ENCODE results near the gene MTREX.

Gene MTREX

DNA sequence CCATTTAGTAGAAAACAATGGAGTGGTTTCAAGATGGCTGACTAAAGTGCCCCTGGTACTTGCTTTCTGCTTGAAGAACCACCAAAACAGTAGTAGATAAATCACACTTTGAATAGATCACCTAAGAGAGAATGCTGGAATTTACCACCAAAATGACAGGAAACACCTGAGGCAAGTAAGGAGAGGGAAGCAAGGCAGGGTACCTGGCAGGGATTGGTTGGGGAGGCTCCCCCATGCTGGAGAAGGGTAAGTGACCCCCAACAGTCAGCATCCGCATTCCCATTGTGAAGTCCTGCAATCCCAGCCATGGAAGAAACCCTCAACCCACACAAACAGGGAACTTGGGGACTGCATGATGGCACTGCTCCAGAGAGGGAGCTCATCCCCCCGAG is 121.4 kb downstream of the MTREX start:
- no peak for DNase-seq (ENCODE audit: low read depth)

GRCh38 chr5:55429613-55430253 is 121.9 kb downstream of the MTREX start:
- no peak for DNase-seq (ENCODE audit: low read depth)

DNA sequence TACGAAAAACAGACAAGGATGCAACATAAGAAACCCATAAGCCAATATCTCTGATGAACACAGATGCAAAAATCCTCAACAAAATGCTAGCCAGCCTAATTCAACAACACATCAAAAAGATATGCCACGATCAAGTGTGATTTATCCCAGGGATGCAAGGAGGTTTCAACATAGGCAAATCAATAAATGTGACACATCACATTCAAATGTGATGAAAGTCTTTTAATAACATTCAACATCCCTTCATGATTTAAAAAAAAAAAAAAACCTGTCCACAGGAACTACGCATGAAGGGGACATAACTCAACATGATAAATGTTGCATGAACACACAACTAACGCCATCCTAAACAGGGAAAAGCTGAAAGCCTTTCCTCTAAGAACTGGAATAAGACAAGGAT is 124.8 kb downstream of the MTREX start:
- no peak for DNase-seq (ENCODE audit: low read depth)

DNA sequence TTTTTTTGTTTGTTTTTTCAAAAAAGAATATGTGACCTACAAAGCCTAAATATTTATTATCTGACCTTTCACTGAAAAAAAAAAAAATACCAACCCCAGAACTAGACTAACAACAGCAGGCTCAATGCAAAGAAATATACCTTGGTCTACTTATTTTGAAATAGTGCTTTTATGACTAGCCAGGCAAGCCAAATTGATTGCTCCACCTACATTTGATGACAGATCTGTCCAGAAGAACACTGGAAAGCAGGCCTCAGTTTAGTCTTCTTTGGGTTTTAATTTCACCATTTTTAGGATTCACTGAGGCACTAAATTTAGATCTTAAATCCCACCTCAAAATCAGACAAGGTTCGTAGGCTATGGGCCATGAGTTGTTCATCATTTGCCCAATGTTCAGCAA is 129.7 kb downstream of the MTREX start:
- DNase-seq (ENCODE audit: low read depth): peak; percentile 37

GRCh38 chr5:55437859-55438206 is 130.0 kb downstream of the MTREX start:
- no peak for DNase-seq (ENCODE audit: low read depth)

GRCh38 chr5:55438998-55439397 is 131.2 kb downstream of the MTREX start:
- peak; percentile 89 for DNase-seq (ENCODE audit: low read depth)

DNA sequence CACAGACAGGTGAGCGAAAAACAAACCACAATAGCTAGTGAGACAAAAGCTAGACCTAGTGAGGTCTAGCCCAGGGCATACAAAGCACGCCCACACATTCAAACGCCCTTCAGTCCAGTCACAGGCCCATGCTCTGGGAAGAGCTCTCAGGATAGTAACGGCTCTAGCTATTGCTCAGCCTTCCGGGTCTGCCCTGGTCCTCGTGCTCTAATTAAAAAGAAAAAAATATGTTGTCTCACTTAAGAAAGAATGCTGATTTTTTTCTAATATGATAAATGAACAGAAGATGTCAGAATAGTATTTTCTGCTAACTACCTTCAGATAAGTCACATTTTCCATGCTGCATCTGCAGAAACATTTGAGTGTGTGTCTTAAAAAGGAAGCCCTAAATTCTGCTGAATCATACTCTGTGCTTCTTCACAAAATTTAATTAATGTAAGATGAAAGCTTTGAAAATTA is 132.4 kb downstream of the MTREX start:
- peak; percentile 79 for DNase-seq (ENCODE audit: low read depth)

DNA sequence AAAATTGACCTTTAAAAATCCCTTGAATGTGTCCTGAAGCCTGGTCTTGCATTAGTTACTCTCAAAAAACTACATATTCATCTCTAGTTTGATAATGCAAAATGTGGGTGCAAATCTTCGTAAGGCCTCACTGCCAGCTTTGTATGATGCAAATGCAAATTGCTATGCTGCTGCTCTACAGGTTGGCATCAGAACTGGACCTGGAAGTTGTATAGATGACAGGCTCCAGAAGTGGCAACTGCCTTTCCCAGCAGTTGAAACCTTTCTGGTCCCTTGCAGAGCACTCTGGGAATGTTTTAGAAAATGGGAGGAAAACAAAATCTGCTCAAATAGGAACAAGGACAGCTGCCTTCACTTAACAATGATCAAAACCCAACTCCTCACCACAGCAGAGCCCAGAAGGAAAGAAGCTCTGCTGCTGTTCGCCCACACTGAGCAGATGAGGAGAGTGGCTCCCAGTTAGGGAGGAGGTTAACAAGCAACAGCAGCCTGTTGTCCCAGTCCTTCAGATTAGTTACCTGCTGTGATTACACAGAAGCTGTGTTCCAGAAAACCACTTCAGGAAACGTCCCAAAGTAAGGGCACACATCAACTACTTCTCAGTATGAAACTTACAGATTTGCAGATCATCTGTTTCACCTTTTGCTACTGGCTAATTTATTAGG is 133.4 kb downstream of the MTREX start:
- DNase-seq (ENCODE audit: low read depth): no peak

DNA sequence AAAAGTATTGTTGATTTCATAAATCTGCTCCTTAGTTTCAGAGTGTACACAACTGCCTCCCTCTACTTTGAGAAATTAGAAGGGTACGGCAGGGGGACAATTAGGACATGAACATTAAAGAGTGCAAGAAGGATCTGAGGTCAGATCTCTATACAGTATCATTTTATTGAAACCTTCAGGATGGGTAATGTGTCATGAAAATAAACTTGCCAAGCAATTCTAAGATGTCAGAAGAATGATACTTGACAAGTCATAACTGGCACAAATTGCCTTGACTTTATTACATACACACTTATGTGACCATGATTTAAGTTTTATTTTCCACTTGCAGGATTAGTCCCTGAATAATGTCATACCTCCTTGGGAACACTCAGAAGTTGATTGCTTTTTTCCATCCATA is 134.2 kb downstream of the MTREX start:
- no peak for DNase-seq (ENCODE audit: low read depth)

DNA sequence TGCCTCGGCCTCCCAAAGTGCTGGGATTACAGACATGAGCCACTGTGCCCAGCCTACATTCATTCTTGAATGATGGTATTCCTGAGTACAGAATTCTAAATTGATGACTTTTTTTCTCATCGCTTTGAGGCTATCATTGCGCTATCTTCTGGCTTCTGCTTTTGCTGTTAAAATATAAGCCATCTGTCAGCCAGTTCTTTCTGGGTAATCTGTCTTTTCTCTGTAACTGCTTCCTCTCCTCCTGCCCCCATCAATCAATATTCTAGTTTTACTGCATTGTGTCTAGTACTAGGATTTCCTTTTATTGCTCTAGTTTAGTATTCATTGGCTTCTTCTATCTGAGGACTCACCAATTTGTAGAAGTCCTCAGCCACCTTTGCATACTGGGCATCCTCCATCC is 138.0 kb downstream of the MTREX start:
- DNase-seq (ENCODE audit: low read depth): no peak

DNA sequence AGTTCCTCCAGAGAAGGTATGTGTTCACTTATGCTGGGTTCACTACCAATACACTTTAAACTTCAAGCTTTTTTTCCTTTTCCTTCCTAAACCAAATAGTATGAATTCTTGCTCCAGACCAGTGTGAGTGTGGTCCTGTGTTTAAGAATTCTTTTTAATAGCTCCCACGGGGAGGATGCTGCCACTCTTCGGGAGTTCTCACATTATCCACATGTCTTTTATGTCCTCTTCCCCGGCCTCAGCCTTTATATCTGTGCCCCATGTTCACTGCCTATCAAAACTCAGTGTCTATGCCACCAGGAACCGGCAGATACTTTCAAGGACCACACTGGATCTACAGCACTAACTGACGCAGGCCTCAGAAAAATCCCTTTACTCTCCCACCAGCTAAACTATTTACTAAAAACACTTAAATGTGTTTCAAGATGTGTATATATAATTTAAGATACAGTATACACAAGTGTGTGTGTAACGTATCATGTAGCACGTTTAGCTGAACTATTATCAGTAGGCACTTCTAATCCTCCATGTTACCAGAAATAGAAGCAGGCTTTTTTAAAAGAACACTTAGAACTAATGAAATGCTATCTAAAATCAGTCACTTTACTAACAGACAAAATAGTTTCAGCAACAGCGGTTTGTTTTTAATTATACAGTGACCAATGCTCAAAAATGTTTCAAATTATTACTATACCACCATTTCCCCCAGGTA is 139.0 kb downstream of the MTREX start:
- DNase-seq (ENCODE audit: low read depth): no peak

DNA sequence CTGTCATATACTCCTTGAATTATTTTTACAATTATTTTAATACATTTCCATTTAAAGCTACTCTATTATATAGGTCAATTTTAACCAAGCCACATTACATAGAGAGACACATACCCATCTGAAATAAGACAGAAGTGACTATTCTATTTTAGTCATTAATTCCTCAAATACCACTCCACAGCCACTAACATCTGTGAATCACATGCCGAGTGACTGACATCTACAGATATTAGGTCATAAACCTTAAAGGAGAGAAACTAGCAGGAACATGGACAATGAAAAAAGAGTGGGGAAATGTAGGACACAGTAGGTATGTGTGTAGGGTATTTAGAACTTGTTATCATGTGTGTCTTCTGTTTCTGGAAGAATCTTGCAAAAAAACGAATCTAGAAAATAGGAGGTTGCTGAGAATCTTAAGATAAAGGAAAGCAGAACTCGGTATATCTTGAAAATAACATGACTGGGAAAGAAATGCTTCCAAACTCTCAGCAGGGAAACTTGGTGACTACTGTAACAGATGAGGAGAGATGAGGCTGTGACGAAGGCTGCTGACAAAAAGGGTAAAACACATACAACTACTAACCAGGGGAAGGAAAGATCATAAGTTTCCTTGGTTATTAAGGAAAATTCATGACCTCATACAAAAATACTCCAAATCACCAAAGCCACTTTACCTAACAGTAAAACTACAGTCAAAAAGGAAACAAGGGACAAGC is 142.4 kb downstream of the MTREX start:
- peak; percentile 58 for DNase-seq (ENCODE audit: low read depth)

DNA sequence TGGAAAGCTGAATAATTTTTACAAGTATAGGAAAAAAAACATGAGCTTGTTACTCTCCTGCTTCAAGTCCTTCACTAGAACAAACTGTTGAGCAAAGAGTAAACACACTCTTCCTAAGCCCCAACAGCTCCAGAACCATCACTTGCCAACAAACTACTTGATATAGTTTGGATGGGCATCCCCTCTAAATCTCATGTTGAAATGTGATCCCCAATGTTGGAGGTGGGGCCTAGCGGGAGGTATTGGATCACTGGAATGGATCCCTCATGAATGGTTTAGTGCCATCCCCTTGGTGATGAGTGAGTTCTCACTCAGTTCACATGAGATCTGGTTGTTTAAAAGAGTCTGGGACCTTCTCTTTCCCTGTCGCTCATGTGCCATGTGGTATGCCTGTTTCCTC is 144.2 kb downstream of the MTREX start:
- DNase-seq (ENCODE audit: low read depth): no peak

DNA sequence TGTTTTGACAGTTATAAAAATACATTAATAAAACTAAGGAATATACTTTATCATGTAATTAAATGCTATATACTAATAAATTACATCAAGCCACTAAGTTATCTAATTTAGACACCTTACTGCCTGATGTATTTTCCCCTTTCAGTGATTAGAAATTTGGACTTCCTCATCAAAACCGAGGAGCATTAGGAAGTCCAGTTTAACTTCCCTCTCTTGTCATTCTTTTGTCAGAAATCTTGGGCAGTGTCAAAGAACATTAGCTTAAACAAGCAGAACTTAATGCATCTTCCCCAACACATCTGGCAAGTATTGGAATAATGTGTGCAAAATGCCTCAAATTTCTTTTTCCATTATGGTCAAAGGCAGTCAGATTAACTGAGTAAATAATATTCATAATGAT is 145.4 kb downstream of the MTREX start:
- DNase-seq (ENCODE audit: low read depth): no peak

DNA sequence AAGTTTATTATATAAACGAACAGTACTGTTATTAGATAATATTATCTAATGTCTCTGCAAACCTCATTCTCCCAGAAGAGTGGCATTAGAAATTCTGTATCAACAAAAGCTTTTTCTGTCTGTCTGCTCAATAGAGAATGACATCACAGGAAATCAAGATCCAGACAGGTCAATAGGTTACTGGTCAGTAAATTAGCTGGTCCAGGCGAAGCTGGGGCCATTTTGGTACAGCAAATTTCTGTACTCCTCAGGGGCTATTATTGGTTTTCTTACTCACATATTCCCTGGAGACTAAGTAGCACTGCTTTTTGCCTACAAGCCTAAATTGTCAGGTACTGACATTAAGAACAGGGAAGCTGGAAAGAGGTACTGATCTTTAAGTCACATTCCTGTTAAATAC is 146.5 kb downstream of the MTREX start:
- DNase-seq (ENCODE audit: low read depth): peak; percentile 37

DNA sequence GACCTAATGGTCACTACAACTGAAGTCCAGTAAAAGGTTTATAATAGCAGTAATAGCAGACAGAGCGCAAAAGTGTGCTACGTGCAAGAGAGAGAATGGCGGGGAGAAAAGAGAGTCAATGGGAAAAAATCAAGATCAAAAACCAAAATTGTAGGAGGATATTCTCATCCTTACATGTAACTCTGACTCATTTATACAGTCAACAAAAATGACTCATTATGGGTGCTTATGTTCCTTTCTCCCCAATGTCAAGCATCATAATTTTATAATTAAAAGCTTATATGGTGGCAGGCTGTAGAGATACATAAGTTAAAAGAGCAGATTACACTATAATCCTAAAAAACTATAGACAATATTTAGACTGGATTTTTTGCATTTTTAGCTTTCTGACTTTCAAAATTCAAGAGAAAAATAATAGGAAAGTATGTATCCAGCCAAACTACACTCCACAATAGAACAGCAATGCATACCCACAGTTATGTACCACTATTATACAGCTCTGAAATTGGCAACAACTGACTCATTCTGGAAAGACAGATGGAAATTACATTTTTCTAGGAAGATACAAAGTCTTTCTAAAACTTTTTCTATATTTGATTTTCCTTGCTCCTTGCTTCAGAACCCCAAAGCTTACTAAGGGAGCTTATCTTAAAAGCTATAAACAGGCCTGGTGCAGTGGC is 148.6 kb downstream of the MTREX start:
- peak; percentile 69 for DNase-seq (ENCODE audit: low read depth)

DNA sequence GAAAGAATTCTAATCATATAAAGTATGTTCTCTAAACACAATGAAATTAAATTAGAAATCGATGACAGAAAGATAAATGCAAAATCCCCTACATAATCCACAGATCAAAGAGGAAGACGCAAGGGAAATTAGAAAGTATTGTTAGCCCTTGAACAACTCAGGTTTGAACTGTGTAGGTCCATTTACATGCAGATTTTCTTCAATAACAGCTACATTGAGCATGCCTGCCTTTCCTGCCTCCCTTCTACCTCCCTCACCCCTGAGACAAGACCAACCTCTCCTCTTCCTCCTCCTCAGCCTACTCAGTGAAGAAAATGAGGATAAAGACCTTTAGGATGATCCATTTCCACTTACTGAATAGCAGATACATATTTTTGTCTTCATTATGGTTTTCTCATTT is 151.8 kb downstream of the MTREX start:
- no peak for DNase-seq (ENCODE audit: low read depth)

DNA sequence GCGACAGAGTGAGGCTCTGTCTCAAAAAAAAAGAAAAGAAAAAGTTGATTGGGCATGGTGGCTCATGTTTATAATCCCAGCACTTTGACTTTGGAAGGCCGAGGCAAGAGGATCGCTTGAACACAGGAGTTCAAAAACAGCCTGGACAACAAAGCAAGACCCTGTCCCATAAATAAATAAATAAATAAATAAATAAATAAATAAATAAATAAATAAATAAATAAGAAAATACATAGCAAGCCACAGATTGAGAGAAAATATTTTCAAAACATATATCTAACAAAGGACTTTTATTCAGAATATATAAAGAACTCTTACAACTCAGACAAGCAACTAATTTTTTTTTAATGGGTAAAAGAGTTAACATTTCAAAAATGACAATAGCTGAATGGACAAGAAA is 155.8 kb downstream of the MTREX start:
- no peak for DNase-seq (ENCODE audit: low read depth)

GRCh38 chr5:55467862-55468551 is 160.2 kb downstream of the MTREX start:
- DNase-seq (ENCODE audit: low read depth): peak; percentile 14

DNA sequence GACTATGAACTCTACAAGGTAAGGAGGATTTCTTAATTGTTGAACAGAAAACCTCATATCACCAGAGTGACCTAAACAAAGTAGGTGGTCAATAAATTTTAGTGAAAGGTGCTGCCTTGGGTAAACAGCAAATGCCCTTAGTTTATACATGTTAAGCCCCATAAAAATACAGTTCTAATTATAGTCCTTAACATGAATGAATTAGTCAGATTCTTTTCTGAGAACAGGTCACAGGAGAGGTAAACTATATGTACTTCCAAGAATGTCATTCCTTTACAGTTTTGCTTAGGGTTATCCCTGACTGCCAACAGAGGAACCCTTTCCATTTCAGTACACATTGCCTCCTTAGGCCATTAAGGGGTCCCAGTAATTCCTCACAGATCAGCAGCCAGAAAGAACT is 162.1 kb downstream of the MTREX start:
- no peak for DNase-seq (ENCODE audit: low read depth)

DNA sequence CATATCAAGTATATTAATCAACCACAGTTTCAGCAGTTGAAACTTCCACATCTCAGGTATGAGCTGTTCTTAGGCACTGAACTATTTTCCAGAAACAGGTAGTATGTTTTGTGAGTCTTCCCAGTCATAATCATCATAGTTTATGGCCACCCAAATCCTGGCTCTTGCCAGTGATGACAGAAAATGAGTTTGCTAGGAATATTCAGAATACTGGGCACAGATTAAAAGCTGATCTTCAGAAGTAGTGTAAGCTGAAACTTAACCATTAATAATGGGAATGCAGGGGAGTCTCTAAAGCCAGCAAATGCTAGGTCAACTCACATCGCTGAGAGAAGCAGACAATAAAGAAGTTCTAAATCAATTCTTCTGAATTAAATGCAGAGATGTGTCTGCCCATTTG is 162.5 kb downstream of the MTREX start:
- no peak for DNase-seq (ENCODE audit: low read depth)

- no peak for DNase-seq (ENCODE audit: low read depth)
Observed at GRCh38 chr5:55471468-55471867, 163.7 kb downstream of the MTREX start.
